ENCODE measurements around the gene HSD3B2.

Gene HSD3B2

GRCh38 chr1:119467219-119467618 lies 52.3 kb downstream of the HSD3B2 start:
- no peak for DNase-seq

DNA sequence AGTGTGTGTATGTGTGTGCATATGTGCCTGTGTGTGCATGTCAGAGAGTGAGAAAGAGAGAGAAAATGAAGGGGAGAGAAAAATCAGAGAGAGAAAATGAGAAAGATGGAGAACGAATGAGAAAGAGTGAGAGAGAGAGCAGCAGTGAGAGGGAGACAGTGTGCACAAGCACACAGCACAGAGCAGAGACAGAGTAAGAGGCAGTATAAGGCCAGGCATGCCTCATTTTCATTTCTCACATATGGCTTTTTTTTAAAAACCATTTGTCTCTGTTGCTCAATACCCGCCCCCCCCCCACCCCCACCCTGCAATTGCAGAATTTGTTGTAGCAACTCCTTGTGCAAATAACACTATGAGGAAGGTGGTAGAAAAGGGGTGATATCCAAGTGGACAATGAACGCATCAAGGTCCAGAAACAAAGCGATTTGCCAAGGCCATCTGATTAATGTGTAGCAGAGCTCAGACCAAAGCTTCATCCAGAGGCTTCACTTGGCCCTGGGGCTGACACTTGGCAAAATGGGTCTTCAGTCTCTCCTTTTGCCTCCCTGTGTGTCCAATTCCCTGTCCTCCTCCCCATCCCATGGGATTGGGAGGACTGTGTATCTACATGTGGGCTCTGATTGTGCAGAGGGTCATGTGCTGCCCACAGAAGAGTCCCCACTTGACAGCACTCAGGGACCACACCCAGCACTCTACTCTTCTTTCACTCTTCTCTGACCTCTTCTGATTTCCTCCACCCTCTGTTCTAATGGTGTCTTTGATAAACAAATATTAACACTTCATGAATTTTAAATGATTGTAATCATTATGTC lies 53.1 kb downstream of the HSD3B2 start:
- no peak for DNase-seq

- DNase-seq: no peak
These were observed 54.8 kb downstream of the HSD3B2 start for GRCh38 chr1:119469741-119470140.

GRCh38 chr1:119470377-119470776 lies 55.4 kb downstream of the HSD3B2 start:
- no peak for DNase-seq

DNA sequence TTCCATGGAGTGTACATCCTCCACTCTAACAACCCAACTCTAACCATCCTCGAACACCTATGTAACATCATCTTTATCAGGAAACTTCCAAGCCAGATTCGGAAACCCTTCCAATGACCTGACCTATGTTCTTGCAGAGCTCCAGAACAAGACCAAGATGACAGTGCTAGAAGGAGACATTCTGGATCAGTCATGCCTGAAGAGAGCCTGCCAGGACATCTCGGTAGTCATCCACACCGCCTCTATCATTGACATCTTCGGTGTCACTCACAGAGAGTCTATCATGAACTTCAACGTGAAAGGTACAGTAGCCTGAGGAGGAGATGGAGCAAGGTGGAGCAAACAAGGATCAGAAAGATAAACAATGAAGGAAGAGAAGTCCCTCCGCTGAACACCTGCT lies 56.0 kb downstream of the HSD3B2 start:
- no peak for DNase-seq

DNA sequence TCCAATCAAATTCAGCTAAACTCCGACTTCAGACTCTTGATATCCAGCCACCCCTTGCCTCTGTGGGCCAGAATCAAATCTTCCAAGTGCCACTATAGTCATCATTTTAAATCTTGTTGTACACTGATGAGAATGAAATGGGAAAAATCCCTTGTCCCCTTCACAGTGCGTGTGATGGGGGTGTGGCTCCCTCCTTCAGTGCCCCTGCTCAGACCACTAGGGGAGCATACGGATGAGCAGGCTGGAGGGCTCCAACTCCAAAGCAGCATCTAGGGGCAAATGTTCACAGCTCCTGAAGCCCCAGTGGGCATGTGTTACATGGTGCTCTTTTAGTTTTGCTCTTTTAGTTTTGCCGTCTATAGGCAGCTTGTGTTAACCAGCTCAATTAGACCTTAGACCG lies 56.6 kb downstream of the HSD3B2 start:
- no peak for DNase-seq

DNA sequence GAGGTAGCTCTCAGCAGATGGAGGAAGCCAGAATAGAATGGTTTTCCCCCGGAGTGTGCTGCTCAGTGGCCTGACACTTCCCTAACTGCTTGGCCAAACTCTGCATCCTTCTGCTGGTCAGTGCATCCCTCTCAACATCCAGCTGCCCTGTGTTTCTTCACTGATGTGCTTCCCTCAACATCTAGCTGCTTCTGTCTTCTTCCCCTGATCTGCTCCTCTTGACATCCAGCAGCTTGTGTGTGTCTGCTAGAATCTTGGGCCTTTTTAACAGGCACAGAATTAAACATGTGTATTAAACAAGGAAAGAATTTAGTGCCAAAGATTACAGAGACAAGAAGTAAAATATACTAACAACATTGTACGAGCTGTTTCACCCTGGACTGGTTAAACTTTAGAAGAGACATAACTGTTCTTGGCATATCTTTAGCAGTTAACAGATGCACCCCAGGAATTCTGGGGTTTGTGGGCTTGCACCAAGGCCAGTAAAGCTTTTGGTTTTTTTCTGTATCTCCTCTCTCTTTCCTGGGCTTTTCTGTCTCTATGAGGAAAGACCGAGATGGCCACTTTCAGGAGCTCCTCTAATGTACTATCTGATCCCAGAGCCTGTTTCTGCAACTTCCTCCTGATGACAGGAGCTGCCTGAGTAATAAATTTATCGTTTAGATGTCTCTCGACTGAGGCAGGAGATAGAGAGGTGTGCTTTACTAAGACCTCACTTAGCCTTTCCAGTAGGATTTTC lies 57.3 kb downstream of the HSD3B2 start:
- DNase-seq: no peak

All from retina (tissue), 1 donor.